ENCODE measurements around the gene PALD1.

The PALD1 gene

GRCh38 chr10:70435241-70436085 is 43.1 kb upstream of the PALD1 start:
- TF ChIP-seq CTCF (IDR thresholded peaks at IDR 0.05; ENCODE audit: control insufficient read depth, insufficient read depth, low read depth, low read length, missing control alignments): no peak

GRCh38 chr10:70437721-70438120 is 40.8 kb upstream of the PALD1 start:
- no peak for TF ChIP-seq CTCF (IDR thresholded peaks at IDR 0.05; ENCODE audit: control insufficient read depth, insufficient read depth, low read depth, low read length, missing control alignments)
- no peak for DNase-seq (ENCODE audit: low read depth)
- H3K4me3 ChIP-seq (ENCODE audit: control insufficient read depth, low read depth, low read length): no peak overlapping the region

More at GRCh38 chr10:70435241-70436085, 43.1 kb upstream of the PALD1 start:
- no peak overlapping the region for H3K4me3 ChIP-seq (ENCODE audit: control insufficient read depth, low read depth, low read length)
- DNase-seq (ENCODE audit: low read depth): no peak

DNA sequence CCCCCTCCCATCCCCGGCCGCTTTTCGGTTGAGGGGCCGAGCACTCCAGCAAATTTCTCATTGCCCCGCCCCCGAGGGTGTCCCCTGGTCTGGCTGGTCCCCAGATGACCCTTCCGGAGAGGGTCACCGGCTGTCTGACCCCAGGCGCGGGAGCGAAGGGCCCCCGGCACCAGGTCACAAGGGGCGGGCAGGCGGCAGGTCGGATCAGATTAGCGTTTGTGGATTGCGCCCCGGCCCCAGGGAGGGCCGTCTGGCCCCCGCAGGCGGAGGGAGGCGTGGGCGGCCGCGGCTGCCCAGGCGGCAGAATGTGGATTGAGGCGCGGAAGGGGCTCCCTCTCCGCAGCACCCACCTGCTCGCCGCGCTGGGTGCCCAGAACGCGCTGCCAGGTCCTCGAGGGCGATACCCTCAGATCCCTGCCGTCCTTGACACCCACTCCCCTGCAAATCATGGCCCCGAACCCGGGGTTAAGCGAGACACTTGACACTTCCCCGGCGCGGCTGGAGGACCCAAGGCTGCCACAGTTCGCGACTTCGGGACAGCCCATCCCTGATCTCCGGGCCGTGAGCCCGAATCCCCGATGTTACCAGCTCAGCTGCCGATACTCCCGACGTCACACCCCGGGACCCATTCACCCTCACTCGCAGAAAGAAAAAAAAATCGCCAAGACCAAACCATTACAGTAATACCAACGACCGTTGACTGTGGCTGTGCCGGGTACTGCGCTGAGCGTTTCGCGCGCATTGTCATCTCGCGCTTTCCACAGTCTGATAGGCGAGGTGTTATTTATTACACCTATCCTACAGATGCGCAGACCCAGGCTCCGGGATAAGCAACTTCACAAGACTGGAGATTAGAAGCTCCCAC is 38.0 kb upstream of the PALD1 start:
- DNase-seq (ENCODE audit: low read depth): no peak
- no peak for TF ChIP-seq CTCF (IDR thresholded peaks at IDR 0.05; ENCODE audit: control insufficient read depth, insufficient read depth, low read depth, low read length, missing control alignments)
- no peak overlapping the region; the same call in none of the 2 replicates for H3K4me3 ChIP-seq (ENCODE audit: control insufficient read depth, low read depth, low read length)

- no peak for TF ChIP-seq CTCF (IDR thresholded peaks at IDR 0.05; ENCODE audit: control insufficient read depth, insufficient read depth, low read depth, low read length, missing control alignments)
- DNase-seq (ENCODE audit: low read depth): no peak
- H3K4me3 ChIP-seq (ENCODE audit: control insufficient read depth, low read depth, low read length): no peak within 1 kb of the TSS; the same call in none of the 2 replicates
Measured at GRCh38 chr10:70441161-70441894, 37.2 kb upstream of the PALD1 start, which contains the start of gene NODAL. Gene NODAL (minus strand): TSS chr10:70441681. CDS start chr10:70441667, 14 bp downstream.

- no peak for TF ChIP-seq CTCF (IDR thresholded peaks at IDR 0.05; ENCODE audit: control insufficient read depth, insufficient read depth, low read depth, low read length, missing control alignments)
- no peak for DNase-seq (ENCODE audit: low read depth)
- no peak overlapping the region for H3K4me3 ChIP-seq (ENCODE audit: control insufficient read depth, low read depth, low read length)
Measured at GRCh38 chr10:70441895-70442309, 36.7 kb upstream of the PALD1 start.

All from AG09309 (cell line).